HT-29 (cell line): Measurements from ENCODE around the gene INPP5D. TPM values are rescaled to one million over a fixed set of nuclear protein-coding genes. Genes with fewer than 3 reads are reported as not detected.

Experiments
- DNase-seq: peaks from one replicate; pipeline ENCODE4 v3.0.0-alpha.2; 2015; ENCODE audit warnings: low spot score
- total RNA-seq: library from RNA; depleted of rRNA; stranded (reverse); fragments of >200 nt; shearing (Covaris generic); gene quantifications from 2 replicates; pipeline ENCODE4 v1.2.3, GENCODE V29; 2014

Gene INPP5D
- total RNA-seq, 1 experiment from 2014 or later, result 28.6 TPM

- DNase-seq, result no peak
Observed at GRCh38 chr2:233234996-233235395, 174.9 kb downstream of the INPP5D start.

GRCh38 chr2:233235977-233236376, 175.8 kb downstream of the INPP5D start:
- DNase-seq, result no peak

- no peak for DNase-seq
Observed at GRCh38 chr2:233236820-233237589, 176.9 kb downstream of the INPP5D start.

- peak; percentile 69 for DNase-seq
Observed at GRCh38 chr2:233240897-233241296, 180.8 kb downstream of the INPP5D start.

- DNase-seq, result peak; percentile 45
Observed at GRCh38 chr2:233241803-233242202, 181.7 kb downstream of the INPP5D start.

GRCh38 chr2:233242231-233242927, 182.2 kb downstream of the INPP5D start:
- DNase-seq, result no peak

GRCh38 chr2:233243348-233243747, 183.2 kb downstream of the INPP5D start:
- DNase-seq, result no peak

GRCh38 chr2:233244818-233245217, 184.7 kb downstream of the INPP5D start:
- no peak for DNase-seq

- no peak for DNase-seq
Observed at GRCh38 chr2:233245406-233245805, 185.3 kb downstream of the INPP5D start.

GRCh38 chr2:233247116-233247515, 187.0 kb downstream of the INPP5D start:
- no peak for DNase-seq

- peak; percentile 74 for DNase-seq
Observed at GRCh38 chr2:233247744-233248143, 187.6 kb downstream of the INPP5D start.

GRCh38 chr2:233248999-233249398, 188.9 kb downstream of the INPP5D start:
- DNase-seq, result no peak

GRCh38 chr2:233250568-233250967, 190.4 kb downstream of the INPP5D start:
- no peak for DNase-seq

- no peak for DNase-seq
Observed at GRCh38 chr2:233250985-233251305, 190.8 kb downstream of the INPP5D start.

GRCh38 chr2:233251306-233252116, 191.4 kb downstream of the INPP5D start, which contains the start of gene ATG16L1:
Gene ATG16L1, plus strand, starts transcription at chr2:233251673. Its CDS starts 155 bp downstream, at chr2:233251828.
- peak; percentile 96 for DNase-seq

- peak; percentile 40 for DNase-seq
Observed at GRCh38 chr2:233252227-233252626, 192.1 kb downstream of the INPP5D start.

GRCh38 chr2:233255151-233255550, 195.0 kb downstream of the INPP5D start:
- no peak for DNase-seq

- no peak for DNase-seq
Observed at GRCh38 chr2:233256048-233256447, 195.9 kb downstream of the INPP5D start.
